SIG-M5 (cell line): ENCODE data around the gene PEAK3.

Source experiments
- DNase-seq: peaks from one replicate; lab custom pipeline; 2025; lab: John Stamatoyannopoulos, UW

PEAK3 gene

GRCh38 chr19:2282062-2282861 lies at the start of gene PEAK3:
TSS of gene PEAK3 (minus strand) at chr19:2282175. CDS start at chr19:2280931, 1,244 bp downstream.
- no peak for DNase-seq

- DNase-seq: no peak
These were observed 48.8 kb upstream of the PEAK3 start for GRCh38 chr19:2330632-2331284.

GRCh38 chr19:2330255-2330631 lies 48.3 kb upstream of the PEAK3 start:
- no peak for DNase-seq

GRCh38 chr19:2329501-2329916 lies 47.5 kb upstream of the PEAK3 start:
- DNase-seq: no peak

DNA sequence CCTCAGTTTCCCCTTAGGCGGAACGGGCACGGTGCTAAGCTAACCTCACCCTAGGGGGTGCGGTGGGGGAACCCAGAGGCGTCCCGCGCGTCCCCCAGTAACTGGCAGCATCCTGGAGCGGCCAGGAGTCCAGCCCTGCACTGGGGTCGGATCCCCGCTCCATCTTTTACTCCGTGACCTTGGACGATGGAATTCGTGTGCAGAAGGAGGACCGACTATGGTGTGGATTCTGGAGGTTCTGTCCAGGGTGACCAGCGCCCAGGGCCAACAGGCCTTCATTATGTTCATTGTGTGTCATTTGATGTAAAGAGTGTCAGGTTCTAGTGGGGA lies 47.1 kb upstream of the PEAK3 start:
- DNase-seq: no peak

DNA sequence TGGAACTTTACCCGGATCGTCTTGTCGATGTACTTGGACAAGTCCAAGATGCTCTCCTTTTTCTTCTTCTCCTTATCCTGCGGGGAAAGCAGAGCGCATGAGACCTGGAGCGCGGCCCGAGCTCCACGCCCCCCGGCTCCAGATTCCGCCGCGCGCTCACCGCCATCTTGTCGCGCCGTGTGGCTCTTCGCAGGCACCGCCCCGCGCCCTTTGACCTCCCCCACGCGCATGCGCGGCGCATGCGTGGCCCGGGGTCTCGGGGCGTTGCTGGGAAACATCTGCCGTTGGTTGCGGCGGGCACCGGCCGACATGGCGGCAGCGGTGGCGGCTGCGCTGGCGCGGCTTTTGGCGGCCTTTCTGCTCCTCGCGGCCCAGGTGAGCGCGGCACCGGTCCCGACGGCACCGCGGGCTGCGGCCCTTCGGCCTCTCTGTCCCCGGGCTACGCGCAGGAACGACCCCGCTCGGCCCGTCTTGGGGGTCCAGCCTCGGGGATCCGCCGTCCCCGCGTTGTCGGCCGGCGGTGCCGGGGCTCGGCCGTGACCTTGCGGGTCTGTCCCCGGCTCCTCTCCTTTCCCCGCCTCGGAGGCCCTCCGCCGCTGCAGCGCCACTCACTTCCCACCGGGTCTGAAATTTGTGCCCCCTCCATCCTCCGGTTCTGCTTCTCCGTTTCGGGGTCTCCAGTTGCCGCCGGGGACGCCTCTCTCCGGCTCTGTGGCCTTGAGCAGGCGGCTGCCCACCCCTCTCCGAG lies 46.6 kb upstream of the PEAK3 start, which contains the start of the genes LSM7 and SPPL2B:
TSS of gene LSM7 (minus strand) at position 186 of the 748 bp plus-strand sequence. CDS start at position 166, 20 bp downstream.
TSS of gene SPPL2B (plus strand) at position 284 of the 748 bp plus-strand sequence. CDS start at position 310, 26 bp downstream.
- peak; percentile 12 for DNase-seq

GRCh38 chr19:2327773-2328400 lies 45.9 kb upstream of the PEAK3 start:
- peak; percentile 86 for DNase-seq

GRCh38 chr19:2326699-2327360 lies 44.9 kb upstream of the PEAK3 start:
- DNase-seq: no peak

DNA sequence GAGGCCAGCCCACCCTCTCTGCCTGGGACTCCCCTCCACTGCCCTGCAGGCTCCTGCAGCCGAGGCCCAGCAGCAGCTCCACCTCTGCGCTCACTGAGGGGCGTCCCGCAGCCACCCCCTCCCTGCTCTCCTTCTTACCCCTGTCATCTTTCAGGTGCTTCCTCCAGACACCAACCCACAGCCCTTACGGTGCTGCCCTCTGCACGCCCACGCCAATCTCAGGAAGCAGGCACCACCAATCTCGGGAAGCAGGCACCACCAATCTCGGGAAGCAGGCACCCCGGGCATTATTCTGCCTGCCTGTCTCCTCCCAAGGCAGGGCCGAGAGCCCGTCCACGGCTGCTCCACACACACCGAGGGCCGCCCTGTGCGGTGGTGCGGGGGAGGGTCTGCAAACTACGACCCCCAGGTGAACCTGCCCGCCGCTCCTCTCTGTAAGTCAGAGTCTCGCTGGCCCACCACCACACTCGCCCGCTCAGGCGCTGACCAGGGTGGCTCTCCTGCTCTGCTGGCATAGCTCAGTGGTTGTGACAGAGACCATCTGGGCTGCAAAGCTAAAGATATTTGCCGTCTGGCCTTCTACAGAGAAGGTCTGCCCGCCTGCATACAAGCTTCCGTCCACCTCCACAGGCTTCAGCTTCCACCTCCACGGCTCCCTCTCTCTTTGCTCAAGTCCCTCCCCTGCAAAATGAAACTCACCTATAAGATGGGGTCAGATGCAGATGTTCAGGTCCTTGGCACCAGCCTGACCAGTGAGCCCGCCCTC lies 43.5 kb upstream of the PEAK3 start:
- DNase-seq: no peak

DNA sequence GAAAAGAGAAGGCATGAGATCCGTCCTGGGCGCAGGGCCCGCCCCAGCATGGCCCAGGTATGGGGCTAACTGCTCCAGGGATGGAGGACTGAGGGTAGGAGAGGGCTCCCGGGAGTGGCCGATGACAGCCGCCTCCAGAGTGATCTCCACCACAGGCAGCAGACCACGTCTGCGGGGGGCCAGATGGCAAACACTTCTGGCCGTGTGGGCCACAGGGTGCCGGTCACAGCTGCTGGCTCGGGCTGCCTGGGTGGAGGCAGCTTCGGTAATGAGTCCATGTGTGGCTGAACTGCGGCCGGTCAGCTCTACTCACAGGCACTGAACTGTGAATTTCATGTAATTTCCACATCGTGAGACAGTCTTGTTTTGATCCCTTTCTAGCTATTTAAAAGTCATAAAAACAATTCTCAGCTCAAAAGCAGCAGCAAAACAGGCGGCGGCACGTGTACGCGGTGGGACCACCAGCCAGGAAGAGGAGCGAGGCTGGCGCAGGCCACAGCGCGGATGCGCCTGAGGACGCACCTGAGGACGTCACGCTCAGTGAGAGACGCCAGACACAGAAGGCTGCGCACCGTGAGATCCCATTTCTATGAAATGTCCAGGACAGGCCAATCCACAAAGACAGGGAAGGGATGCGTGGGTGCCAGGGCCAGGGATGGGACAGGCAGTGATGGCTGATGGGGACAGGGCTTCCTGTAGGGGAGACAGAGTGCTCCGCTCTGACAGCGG lies 42.4 kb upstream of the PEAK3 start:
- no peak for DNase-seq

DNA sequence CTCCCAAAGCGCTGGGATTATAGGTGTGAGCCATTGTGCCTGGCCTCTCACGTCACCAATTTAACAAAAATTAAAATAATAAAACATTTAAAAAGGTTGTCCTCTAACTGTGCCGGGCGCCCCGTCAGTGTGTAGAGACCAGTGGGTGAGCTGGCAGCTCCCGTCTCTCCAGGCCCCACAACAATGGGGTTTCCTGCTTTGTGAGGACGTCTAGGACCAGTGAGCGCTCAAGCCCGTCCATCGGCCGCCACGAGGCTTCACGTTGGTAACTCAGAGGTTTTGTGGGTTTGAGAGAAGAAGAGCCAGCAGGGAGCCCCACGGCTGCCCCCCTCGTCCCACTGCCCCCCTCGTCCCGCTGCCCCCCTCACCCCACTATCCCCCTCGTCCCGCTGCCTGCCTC lies 41.7 kb upstream of the PEAK3 start:
- no peak for DNase-seq

GRCh38 chr19:2321565-2322283 lies 39.7 kb upstream of the PEAK3 start:
- no peak for DNase-seq

DNA sequence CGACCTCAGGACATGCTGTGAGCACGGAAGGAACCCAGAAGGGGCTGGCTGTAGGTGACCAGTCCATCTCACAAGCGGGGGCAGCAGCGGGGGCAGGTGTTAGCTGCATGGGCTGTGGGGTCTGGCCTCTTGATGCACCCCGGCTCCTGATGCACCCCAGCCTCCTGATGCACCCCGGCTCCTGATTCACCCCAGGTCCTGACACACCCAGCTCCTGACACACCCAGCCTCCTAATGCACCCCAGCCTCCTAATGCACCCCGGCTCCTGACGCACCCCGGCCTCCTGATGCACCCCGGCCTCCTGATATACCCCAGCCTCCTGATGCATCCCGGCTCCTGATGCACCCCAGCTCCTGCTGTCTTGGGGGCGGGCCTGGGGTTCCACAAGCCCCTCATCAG lies 39.0 kb upstream of the PEAK3 start:
- DNase-seq: no peak

DNA sequence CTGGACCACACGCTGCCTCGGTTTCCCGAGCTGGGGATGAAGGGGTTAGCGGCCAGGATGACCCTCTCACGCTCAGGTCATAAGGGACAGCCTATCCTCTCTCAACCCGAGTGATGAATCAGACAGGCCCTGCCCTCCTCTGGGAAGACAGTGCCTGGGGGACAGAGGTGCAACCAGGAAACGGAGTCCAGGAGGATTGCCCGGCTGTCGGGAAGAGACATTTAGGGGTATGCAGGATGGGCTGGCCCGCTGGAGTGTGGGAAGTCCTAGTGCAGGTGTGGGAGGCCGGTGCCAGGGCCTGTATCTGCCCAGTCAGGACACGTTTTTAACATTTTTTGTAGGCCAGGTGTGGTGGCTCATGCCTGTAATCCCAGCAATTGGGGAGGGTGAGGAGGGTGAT lies 38.1 kb upstream of the PEAK3 start:
- no peak for DNase-seq

DNA sequence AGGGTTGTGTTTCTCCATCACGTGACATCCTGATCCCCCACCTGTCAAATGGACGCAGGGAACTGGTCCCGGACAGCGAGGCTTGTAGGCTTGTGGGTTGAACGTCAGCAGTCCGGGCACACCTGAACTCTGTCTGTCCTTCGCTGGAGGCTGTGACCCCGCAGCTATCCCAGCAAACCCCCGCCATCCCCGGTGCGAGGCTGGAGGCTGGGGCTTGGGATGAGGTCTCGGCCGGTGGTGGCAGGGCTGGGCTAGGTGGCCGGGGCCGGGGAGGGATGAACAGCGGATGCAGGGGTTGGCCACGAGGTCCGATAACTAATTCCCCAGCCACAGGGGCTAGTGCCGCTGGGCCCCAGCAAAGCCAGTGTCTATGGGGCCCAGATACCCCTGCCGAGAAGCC lies 37.6 kb upstream of the PEAK3 start:
- DNase-seq: no peak

- no peak for DNase-seq
These were observed 36.9 kb upstream of the PEAK3 start for GRCh38 chr19:2318923-2319322.

- no peak for DNase-seq
These were observed 35.8 kb upstream of the PEAK3 start for GRCh38 chr19:2317756-2318155.

DNA sequence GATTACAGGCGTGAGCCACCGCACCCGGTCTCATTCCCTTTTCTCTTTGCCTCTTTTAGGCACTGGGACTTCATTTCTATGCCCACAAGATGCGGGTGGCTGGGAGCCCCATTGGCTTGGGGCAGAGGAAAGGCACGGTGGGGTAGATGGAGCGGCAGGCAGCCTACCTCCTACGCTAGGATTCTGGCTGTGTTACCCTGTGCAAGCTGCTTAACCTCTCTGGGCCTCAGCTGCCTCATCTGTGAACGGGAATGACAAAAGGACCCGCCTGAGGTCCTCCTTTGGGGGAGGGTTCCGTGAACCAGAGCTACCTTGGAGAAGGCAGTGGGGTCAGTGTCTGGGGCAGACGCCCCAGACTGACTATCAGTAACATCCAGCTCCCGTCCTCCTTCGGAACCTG lies 35.3 kb upstream of the PEAK3 start:
- DNase-seq: no peak

- DNase-seq: no peak
These were observed 33.9 kb upstream of the PEAK3 start for GRCh38 chr19:2315818-2316353.
